BJ (cell line): ENCODE results near the gene KRTAP4-8. TPM values are rescaled to one million over a fixed set of nuclear protein-coding genes. Genes with fewer than 3 reads are reported as not detected.
A peak's percentile ranks its signal among the peaks of the same experiment; 100 is the strongest.
"Not testable (repeated sequence)": the region's sequence is repeated elsewhere in the genome, so short reads cannot be mapped to it uniquely, and the experiment has no call there.

Experiments used
- CTCF ChIA-PET: fragments of 350-600 bp; formaldehyde crosslinking; extraction: SDS; loops from one replicate; lab custom pipeline; 2021; ENCODE audit warnings: antibody characterized with exemption, inconsistent platforms; lab: Yijun Ruan, JAX
- POLR2A ChIA-PET: fragments of 300-600 bp; sonication (Branson Sonifier 250); formaldehyde crosslinking; extraction: SDS; loops from one replicate; lab custom pipeline; 2021; ENCODE audit warnings: antibody characterized with exemption; lab: Charles Lee
- DNase-seq: peaks from one replicate; pipeline ENCODE4 v3.0.0-alpha.2; 2011; ENCODE audit warnings: low read depth
- H3K27me3 ChIP-seq: 2 replicates; pipeline ENCODE4 v1.6.0; 2011; ENCODE audit warnings: low read length; ENCODE audit not compliant: control insufficient read depth, insufficient read depth
- H3K36me3 ChIP-seq: 2 replicates; pipeline ENCODE4 v1.5.1; 2011; ENCODE audit warnings: low read length; ENCODE audit not compliant: control insufficient read depth, insufficient read depth
- H3K4me3 ChIP-seq: 2 replicates; pipeline ENCODE4 v1.5.1; 2011; ENCODE audit warnings: low read depth, mild to moderate bottlenecking, control low read depth, low read length
- CTCF ChIP-seq: IDR thresholded peaks from 2 replicates; pipeline ENCODE4 v1.5.1; 2011; ENCODE audit warnings: low read depth, mild to moderate bottlenecking, control low read depth, inconsistent platforms, low read length, moderate library complexity; ENCODE audit not compliant: insufficient read depth
- polyA plus RNA-seq: library from polyadenylated mRNA; depleted of rRNA; stranded (reverse); fragments of >200 nt; gene quantifications from 2 replicates; pipeline ENCODE4 v1.2.3, GENCODE V29; 2011

The KRTAP4-8 gene
- polyA plus RNA-seq, 1 experiment, result not detected

GRCh38 chr17:41061964-41062363 is 36.0 kb downstream of the KRTAP4-8 start:
- Histone ChIP-seq H3K36me3 (no peaks in the 10 kb centered on the region; the same call in 1 of the 2 replicates), H3K27me3 (no peaks in the 10 kb centered on the region), H3K4me3 (no peak overlapping the region)
- peak; percentile 99 for DNase-seq
- ChIA-PET POLR2A (interaction anchor here (1.0 to 1.2 kb wide), 2 partner anchors 21 to 108 kb away, joined by 3 read pairs; no protein-coding TSS in a partner anchor), CTCF (interaction anchor here (1.0 to 2.2 kb wide), 3 partner anchors 152 to 487 kb away, joined by 3 to 9 read pairs (median 4); no protein-coding TSS in a partner anchor)
- TF ChIP-seq CTCF, result no peak

- ChIA-PET CTCF (interaction anchor here (0.6 to 2.2 kb wide), 11 partner anchors 9 to 606 kb away, joined by 3 to 9 read pairs (median 4); partner anchors contain the start of gene KRTAP1-5), POLR2A (interaction anchor here (0.7 to 1.2 kb wide), 4 partner anchors 12 to 108 kb away, joined by 3 read pairs; partner anchors contain the start of gene KRTAP1-5)
- Histone ChIP-seq H3K4me3 (no peak within 1 kb of the TSS), H3K27me3 (no peaks in the 10 kb centered on the region), H3K36me3 (no peaks in the 10 kb centered on the region; the same call in 1 of the 2 replicates)
- DNase-seq, result peak; percentile 89
- no peak for TF ChIP-seq CTCF
Observed at GRCh38 chr17:41060052-41060604, 37.8 kb downstream of the KRTAP4-8 start, which contains the start of gene KRTAP2-3. Gene KRTAP2-3 (minus strand): TSS chr17:41060114. CDS start chr17:41060050, 64 bp downstream.

- H3K27me3 ChIP-seq, H3K36me3 ChIP-seq, H3K4me3 ChIP-seq: not testable (repeated sequence)
- DNase-seq, result peak; percentile 91
- POLR2A ChIA-PET, result interaction anchor here (0.5 to 1.2 kb wide), 14 partner anchors 10 to 632 kb away, joined by 3 to 6 read pairs (median 4); partner anchors contain the start of genes KRT34 and KRTAP1-5
- CTCF ChIA-PET, result interaction anchor here (0.5 to 2.2 kb wide), 12 partner anchors 33 to 607 kb away, joined by 3 to 9 read pairs (median 4); partner anchors contain the start of gene KRTAP1-5
Observed at GRCh38 chr17:41059276-41060051, 38.5 kb downstream of the KRTAP4-8 start.

GRCh38 chr17:41058741-41059140 is 39.2 kb downstream of the KRTAP4-8 start:
- H3K4me3 ChIP-seq, result no peak overlapping the region
- ChIA-PET POLR2A (interaction anchor here (0.5 to 0.9 kb wide), 5 partner anchors 9 to 319 kb away, joined by 3 to 5 read pairs (median 4); no protein-coding TSS in a partner anchor), CTCF (interaction anchor here (0.5 to 1.9 kb wide), 7 partner anchors 32 to 296 kb away, joined by 3 to 7 read pairs (median 3); partner anchors contain the start of gene KRTAP1-5)
- DNase-seq, result no peak
- no peaks in the 10 kb centered on the region; the same call in 1 of the 2 replicates for H3K36me3 ChIP-seq
- no peaks in the 10 kb centered on the region for H3K27me3 ChIP-seq
- TF ChIP-seq CTCF, result no peak

GRCh38 chr17:41057547-41057946 is 40.4 kb downstream of the KRTAP4-8 start:
- no peak for TF ChIP-seq CTCF
- no peak for DNase-seq
- no peak overlapping the region for H3K4me3 ChIP-seq
- no peaks in the 10 kb centered on the region for H3K27me3 ChIP-seq
- ChIA-PET CTCF (interaction anchor here (0.6 to 1.9 kb wide), 2 partner anchors 19 to 148 kb away, joined by 3 to 7 read pairs; no protein-coding TSS in a partner anchor), POLR2A (interaction anchor here (0.7 kb wide), 1 partner anchor 56 kb away, joined by 4 read pairs; no protein-coding TSS in a partner anchor)
- H3K36me3 ChIP-seq, result no peaks in the 10 kb centered on the region; the same call in 1 of the 2 replicates

GRCh38 chr17:41055130-41055529 is 42.8 kb downstream of the KRTAP4-8 start, which contains the start of gene KRTAP2-2:
Gene KRTAP2-2 (minus strand): TSS chr17:41055230. CDS start chr17:41055211, 19 bp downstream.
- CTCF ChIA-PET, result interaction anchor here (1.5 kb wide), 1 partner anchor 594 kb away, joined by 5 read pairs; no protein-coding TSS in a partner anchor
- POLR2A ChIA-PET, DNase-seq, H3K27me3 ChIP-seq, H3K36me3 ChIP-seq, H3K4me3 ChIP-seq: not testable (repeated sequence)

GRCh38 chr17:41054556-41054955 is 43.4 kb downstream of the KRTAP4-8 start:
- H3K27me3 ChIP-seq, H3K36me3 ChIP-seq, CTCF ChIA-PET, POLR2A ChIA-PET, H3K4me3 ChIP-seq, DNase-seq: not testable (repeated sequence)
